ENCODE measurements around the gene UTP4.
"Not testable (repeated sequence)": the region's sequence is repeated elsewhere in the genome, so short reads cannot be mapped to it uniquely, and the experiment has no call there.

DNA sequence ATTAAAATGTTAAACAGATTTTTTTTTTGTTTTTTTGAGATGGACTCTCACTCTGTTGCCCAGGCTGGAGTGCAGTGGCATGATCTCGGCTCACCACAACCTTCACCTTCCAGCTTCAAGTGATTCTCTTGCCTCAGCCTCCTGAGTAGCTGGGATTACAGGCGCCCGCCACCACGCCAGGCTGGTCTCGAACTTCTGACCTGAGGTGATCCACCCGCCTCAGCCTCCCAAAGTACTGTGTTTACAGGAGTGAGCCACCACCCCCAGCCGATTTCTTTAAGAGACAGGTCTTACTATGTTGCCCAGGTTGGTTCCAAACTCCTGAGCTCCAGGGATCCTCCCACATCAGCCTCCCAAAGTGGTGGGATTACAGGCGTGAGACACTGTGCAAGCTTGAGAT, 8.0 kb upstream of the UTP4 start:
- TF ChIP-seq, protein P1, sequence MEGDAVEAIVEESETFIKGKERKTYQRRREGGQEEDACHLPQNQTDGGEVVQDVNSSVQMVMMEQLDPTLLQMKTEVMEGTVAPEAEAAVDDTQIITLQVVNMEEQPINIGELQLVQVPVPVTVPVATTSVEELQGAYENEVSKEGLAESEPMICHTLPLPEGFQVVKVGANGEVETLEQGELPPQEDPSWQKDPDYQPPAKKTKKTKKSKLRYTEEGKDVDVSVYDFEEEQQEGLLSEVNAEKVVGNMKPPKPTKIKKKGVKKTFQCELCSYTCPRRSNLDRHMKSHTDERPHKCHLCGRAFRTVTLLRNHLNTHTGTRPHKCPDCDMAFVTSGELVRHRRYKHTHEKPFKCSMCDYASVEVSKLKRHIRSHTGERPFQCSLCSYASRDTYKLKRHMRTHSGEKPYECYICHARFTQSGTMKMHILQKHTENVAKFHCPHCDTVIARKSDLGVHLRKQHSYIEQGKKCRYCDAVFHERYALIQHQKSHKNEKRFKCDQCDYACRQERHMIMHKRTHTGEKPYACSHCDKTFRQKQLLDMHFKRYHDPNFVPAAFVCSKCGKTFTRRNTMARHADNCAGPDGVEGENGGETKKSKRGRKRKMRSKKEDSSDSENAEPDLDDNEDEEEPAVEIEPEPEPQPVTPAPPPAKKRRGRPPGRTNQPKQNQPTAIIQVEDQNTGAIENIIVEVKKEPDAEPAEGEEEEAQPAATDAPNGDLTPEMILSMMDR (IDR thresholded peaks at IDR 0.05) = not testable (repeated sequence)
- TF ChIP-seq POLR2A (IDR thresholded peaks at IDR 0.05) = not testable (repeated sequence)
